GM13977 (cell line): ENCODE data around the gene TMPRSS11E.
"Not testable (repeated sequence)": the region's sequence is repeated elsewhere in the genome, so short reads cannot be mapped to it uniquely, and the experiment has no call there.

Experiments used
- DNase-seq: peaks from one replicate; pipeline ENCODE4 v3.0.0; 2012; ENCODE audit warnings: low spot score
- CTCF ChIP-seq: IDR thresholded peaks from 2 replicates; pipeline ENCODE4 v1.5.1; 2012; ENCODE audit warnings: mild to moderate bottlenecking, control low read depth; ENCODE audit not compliant: insufficient read depth; ENCODE audit errors: extremely low read depth, missing control alignments
- in situ Hi-C: fragments of 300-500 bp; cut with MboI; formaldehyde crosslinking; loops from one replicate; pipeline ENCODE4 v1.12.0; 2022; ENCODE audit warnings: low sequenced_read_pairs, low pct_unique_long_range_greater_than_20kb, mixed read lengths, inconsistent platforms; ENCODE audit not compliant: unreplicated experiment

TMPRSS11E gene

GRCh38 chr4:68447201-68447600 lies at the start of gene TMPRSS11E:
TMPRSS11E (plus strand) TSS chr4:68447463; CDS start chr4:68447513, 50 bp downstream.
- TF ChIP-seq CTCF, result no peak
- in situ Hi-C loops, result no loop called here
- no peak for DNase-seq

GRCh38 chr4:68399306-68399705 lies 48.0 kb upstream of the TMPRSS11E start:
- no peak for DNase-seq
- TF ChIP-seq CTCF, result no peak
- in situ Hi-C loops, result no loop called here

GRCh38 chr4:68401231-68401630 lies 46.0 kb upstream of the TMPRSS11E start:
- no peak for DNase-seq
- TF ChIP-seq CTCF, result no peak
- in situ Hi-C loops, result no loop called here

GRCh38 chr4:68404153-68404552 lies 43.1 kb upstream of the TMPRSS11E start:
- DNase-seq, result no peak
- no peak for TF ChIP-seq CTCF
- in situ Hi-C loops, result no loop called here

GRCh38 chr4:68405718-68406478 lies 41.4 kb upstream of the TMPRSS11E start:
- DNase-seq, in situ Hi-C loops: not testable (repeated sequence)

GRCh38 chr4:68406479-68406859 lies 40.8 kb upstream of the TMPRSS11E start:
- no peak for TF ChIP-seq CTCF
- no peak for DNase-seq
- in situ Hi-C loops, result no loop called here

GRCh38 chr4:68407015-68407867 lies 40.0 kb upstream of the TMPRSS11E start:
- in situ Hi-C loops, DNase-seq: not testable (repeated sequence)
